ENCODE results near the gene DRC7. TPM values are rescaled to one million over a fixed set of nuclear protein-coding genes. Genes with fewer than 3 reads are reported as not detected.

DRC7 gene
- total and polyA plus RNA-seq, 4 donors = 0.06 to 1.8 (median 0.08) TPM; not detected in 1

DNA sequence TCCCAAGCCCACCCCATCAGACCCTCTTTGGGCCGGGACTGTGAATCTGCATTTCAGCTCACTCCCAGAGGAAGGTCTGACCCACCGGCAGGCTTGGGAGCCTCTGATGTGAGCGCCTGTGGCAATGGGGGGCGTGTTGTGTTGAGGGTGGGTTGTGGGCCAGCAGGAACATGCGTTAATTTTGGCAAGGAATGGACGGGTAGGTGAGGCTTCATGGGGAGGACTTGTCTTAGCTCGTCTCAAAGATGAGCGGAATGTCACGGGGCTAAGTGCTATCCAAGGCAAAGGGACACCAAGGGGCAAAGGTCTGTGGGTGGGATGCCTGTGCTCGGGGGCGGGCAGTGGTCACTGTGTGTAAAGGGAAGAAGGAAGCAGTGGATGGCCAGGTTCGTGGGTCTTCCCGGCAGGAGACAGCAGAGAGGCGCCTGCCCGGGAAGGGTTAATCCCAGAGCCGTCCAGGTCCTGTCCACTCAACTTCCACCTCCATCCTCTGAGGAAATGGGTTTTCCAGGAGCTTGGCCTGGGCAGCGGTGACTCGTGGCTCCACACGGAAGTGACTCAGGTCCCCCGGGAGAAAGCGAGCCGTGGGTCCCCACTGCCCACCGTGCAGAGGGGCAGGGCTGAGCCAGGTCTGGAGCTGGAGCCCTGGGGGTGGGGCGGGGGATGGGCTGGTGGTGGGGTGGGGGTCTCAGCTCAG lies 48.8 kb upstream of the DRC7 start:
- Histone ChIP-seq H3K27ac (ENCODE audit: low read depth in 1 of 2, low read length in 2 of 2) (no peak overlapping the region), H3K4me1 (ENCODE audit: control insufficient read depth in 4 of 4, insufficient read depth in 4 of 4, low read length in 3 of 4) (no peaks in the 10 kb centered on the region), H3K36me3 (ENCODE audit: control insufficient read depth in 4 of 4, insufficient read depth in 3 of 4, low read depth in 1 of 4, low read length in 3 of 4) (no peaks in the 10 kb centered on the region), H3K4me3 (ENCODE audit: low read depth in 1 of 3, low read length in 3 of 3) (no peak overlapping the region), H3K9ac (ENCODE audit: low read depth in 1 of 2, low read length in 2 of 2) (no peak overlapping the region), H3K27me3 (ENCODE audit: control insufficient read depth in 4 of 4, insufficient read depth in 4 of 4, low read length in 3 of 4) (no peaks in the 10 kb centered on the region), H3K9me3 (ENCODE audit: control insufficient read depth in 4 of 4, low read length in 3 of 4) (no peaks in the 10 kb centered on the region)
- TF ChIP-seq, protein P1, sequence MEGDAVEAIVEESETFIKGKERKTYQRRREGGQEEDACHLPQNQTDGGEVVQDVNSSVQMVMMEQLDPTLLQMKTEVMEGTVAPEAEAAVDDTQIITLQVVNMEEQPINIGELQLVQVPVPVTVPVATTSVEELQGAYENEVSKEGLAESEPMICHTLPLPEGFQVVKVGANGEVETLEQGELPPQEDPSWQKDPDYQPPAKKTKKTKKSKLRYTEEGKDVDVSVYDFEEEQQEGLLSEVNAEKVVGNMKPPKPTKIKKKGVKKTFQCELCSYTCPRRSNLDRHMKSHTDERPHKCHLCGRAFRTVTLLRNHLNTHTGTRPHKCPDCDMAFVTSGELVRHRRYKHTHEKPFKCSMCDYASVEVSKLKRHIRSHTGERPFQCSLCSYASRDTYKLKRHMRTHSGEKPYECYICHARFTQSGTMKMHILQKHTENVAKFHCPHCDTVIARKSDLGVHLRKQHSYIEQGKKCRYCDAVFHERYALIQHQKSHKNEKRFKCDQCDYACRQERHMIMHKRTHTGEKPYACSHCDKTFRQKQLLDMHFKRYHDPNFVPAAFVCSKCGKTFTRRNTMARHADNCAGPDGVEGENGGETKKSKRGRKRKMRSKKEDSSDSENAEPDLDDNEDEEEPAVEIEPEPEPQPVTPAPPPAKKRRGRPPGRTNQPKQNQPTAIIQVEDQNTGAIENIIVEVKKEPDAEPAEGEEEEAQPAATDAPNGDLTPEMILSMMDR (IDR thresholded peaks at IDR 0.05; ENCODE audit: low read depth, low read length, missing input control) = no peak
- TF ChIP-seq RXRA (IDR thresholded peaks at IDR 0.05) = no peak
- TF ChIP-seq, protein P2, sequence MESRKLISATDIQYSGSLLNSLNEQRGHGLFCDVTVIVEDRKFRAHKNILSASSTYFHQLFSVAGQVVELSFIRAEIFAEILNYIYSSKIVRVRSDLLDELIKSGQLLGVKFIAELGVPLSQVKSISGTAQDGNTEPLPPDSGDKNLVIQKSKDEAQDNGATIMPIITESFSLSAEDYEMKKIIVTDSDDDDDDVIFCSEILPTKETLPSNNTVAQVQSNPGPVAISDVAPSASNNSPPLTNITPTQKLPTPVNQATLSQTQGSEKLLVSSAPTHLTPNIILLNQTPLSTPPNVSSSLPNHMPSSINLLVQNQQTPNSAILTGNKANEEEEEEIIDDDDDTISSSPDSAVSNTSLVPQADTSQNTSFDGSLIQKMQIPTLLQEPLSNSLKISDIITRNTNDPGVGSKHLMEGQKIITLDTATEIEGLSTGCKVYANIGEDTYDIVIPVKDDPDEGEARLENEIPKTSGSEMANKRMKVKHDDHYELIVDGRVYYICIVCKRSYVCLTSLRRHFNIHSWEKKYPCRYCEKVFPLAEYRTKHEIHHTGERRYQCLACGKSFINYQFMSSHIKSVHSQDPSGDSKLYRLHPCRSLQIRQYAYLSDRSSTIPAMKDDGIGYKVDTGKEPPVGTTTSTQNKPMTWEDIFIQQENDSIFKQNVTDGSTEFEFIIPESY (IDR thresholded peaks at IDR 0.05) = no peak
- TF ChIP-seq TAF1 (conservative IDR thresholded peaks at IDR 0.05) = no peak
- no peak for TF ChIP-seq YY1 (IDR thresholded peaks at IDR 0.05)
- no peak for TF ChIP-seq FOXA1 (IDR thresholded peaks at IDR 0.05)
- no peak for TF ChIP-seq FOXA2 (IDR thresholded peaks at IDR 0.05)
- TF ChIP-seq, protein P3, sequence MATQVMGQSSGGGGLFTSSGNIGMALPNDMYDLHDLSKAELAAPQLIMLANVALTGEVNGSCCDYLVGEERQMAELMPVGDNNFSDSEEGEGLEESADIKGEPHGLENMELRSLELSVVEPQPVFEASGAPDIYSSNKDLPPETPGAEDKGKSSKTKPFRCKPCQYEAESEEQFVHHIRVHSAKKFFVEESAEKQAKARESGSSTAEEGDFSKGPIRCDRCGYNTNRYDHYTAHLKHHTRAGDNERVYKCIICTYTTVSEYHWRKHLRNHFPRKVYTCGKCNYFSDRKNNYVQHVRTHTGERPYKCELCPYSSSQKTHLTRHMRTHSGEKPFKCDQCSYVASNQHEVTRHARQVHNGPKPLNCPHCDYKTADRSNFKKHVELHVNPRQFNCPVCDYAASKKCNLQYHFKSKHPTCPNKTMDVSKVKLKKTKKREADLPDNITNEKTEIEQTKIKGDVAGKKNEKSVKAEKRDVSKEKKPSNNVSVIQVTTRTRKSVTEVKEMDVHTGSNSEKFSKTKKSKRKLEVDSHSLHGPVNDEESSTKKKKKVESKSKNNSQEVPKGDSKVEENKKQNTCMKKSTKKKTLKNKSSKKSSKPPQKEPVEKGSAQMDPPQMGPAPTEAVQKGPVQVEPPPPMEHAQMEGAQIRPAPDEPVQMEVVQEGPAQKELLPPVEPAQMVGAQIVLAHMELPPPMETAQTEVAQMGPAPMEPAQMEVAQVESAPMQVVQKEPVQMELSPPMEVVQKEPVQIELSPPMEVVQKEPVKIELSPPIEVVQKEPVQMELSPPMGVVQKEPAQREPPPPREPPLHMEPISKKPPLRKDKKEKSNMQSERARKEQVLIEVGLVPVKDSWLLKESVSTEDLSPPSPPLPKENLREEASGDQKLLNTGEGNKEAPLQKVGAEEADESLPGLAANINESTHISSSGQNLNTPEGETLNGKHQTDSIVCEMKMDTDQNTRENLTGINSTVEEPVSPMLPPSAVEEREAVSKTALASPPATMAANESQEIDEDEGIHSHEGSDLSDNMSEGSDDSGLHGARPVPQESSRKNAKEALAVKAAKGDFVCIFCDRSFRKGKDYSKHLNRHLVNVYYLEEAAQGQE (IDR thresholded peaks at IDR 0.05) = no peak
- no peak for TF ChIP-seq NR2F2 (IDR thresholded peaks at IDR 0.05)
- TF ChIP-seq SP1 (IDR thresholded peaks at IDR 0.05) = no peak
- no peak for TF ChIP-seq GABPA (IDR thresholded peaks at IDR 0.05 in 1 of 2, conservative IDR thresholded peaks at IDR 0.05 in 1 of 2)
- TF ChIP-seq JUND (IDR thresholded peaks at IDR 0.05) = no peak
- TF ChIP-seq RAD21 (IDR thresholded peaks at IDR 0.05) = no peak
- WGBS = 59% methylated on average over 24 of the region's 24 CpGs
- no peak for DNase-seq (ENCODE audit: low spot score)

DNA sequence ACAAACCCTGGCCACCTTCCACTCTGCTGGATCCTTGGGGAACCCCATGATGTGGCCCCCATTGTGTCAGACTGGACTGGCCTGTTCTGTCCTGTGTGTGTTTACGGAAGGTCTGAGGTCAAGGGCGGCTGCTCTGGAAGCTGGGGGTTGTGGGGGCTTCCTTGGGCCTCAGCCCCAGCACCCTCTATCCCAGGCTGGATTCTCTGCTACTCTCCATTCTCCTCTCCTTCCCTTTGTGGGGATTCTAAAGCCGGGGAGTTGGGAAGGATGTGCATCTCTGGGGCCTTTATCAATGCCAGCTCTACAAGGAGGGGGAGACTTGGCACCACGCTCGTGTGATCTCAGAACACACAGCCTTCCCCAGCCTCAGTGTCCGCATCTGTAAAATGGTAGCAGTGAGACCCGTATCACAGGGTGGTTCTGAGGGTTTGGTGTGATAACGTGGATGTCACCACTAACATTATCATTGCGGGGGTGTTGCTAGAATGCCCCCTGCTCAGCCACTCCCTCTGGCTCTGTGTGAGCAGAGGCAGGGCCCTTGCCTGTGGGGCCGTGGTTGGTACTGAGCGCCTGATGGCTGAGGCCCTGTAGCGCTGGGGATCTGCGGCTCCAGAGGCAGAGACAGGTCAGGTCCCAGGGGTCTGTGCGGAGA lies 48.1 kb upstream of the DRC7 start:
- no peak overlapping the region for H3K27ac ChIP-seq (ENCODE audit: low read depth in 1 of 2, low read length in 2 of 2)
- TF ChIP-seq, protein P2 (IDR thresholded peaks at IDR 0.05) = no peak
- TF ChIP-seq NR2F2 (IDR thresholded peaks at IDR 0.05) = peak; percentile 64
- DNase-seq (ENCODE audit: low spot score) = no peak
- no peaks in the 10 kb centered on the region for H3K9me3 ChIP-seq (ENCODE audit: control insufficient read depth in 4 of 4, low read length in 3 of 4)
- no peak overlapping the region for H3K4me3 ChIP-seq (ENCODE audit: low read depth in 1 of 3, low read length in 3 of 3)
- H3K9ac ChIP-seq (ENCODE audit: low read depth in 1 of 2, low read length in 2 of 2) = no peak overlapping the region
- H3K4me1 ChIP-seq (ENCODE audit: control insufficient read depth in 4 of 4, insufficient read depth in 4 of 4, low read length in 3 of 4) = no peaks in the 10 kb centered on the region
- no peaks in the 10 kb centered on the region for H3K36me3 ChIP-seq (ENCODE audit: control insufficient read depth in 4 of 4, insufficient read depth in 3 of 4, low read depth in 1 of 4, low read length in 3 of 4)
- WGBS = 75% methylated on average over 14 of the region's 14 CpGs
- H3K27me3 ChIP-seq (ENCODE audit: control insufficient read depth in 4 of 4, insufficient read depth in 4 of 4, low read length in 3 of 4) = no peaks in the 10 kb centered on the region
